DOHH2 (cell line): ENCODE measurements around the gene LMTK2.
A peak's percentile ranks its signal among the peaks of the same experiment; 100 is the strongest.

Source experiments
- H3F3A ChIP-seq: fragments of 200-600 bp; sonication (generic), shearing (Covaris generic); 2 replicates; pipeline ENCODE4 v1.6.0; 2016; ENCODE audit warnings: antibody characterized with exemption, mild to moderate bottlenecking; ENCODE audit not compliant: control insufficient read depth, insufficient read depth
- H3K27ac ChIP-seq: fragments of 200-600 bp; sonication (generic); 2 replicates; pipeline ENCODE4 v1.5.1; 2014; ENCODE audit warnings: low read depth, mild to moderate bottlenecking, low read length, moderate library complexity
- H3K27me3 ChIP-seq: fragments of 200-600 bp; sonication (generic); 2 replicates; pipeline ENCODE4 v1.6.1; 2014; ENCODE audit warnings: mild to moderate bottlenecking, low read length, mixed read lengths; ENCODE audit not compliant: control insufficient read depth
- H3K36me3 ChIP-seq: fragments of 200-600 bp; sonication (generic); 2 replicates; pipeline ENCODE4 v1.6.1; 2014; ENCODE audit warnings: mild to moderate bottlenecking, low read length, moderate library complexity, mixed read lengths; ENCODE audit not compliant: control insufficient read depth
- H3K4me1 ChIP-seq: fragments of 200-600 bp; sonication (generic); 2 replicates; pipeline ENCODE4 v1.6.1; 2014; ENCODE audit warnings: mild to moderate bottlenecking, low read length, mixed read lengths; ENCODE audit not compliant: control insufficient read depth
- H3K4me2 ChIP-seq: fragments of 200-600 bp; sonication (generic); 2 replicates; pipeline ENCODE4 v1.6.0; 2014; ENCODE audit warnings: mild to moderate bottlenecking, low read length, moderate library complexity
- H3K4me3 ChIP-seq: fragments of 200-600 bp; sonication (generic); 2 replicates; pipeline ENCODE4 v1.5.1; 2014; ENCODE audit warnings: mild to moderate bottlenecking, low read length, mixed read lengths
- H3K79me2 ChIP-seq: fragments of 200-600 bp; sonication (generic); 2 replicates; pipeline ENCODE4 v1.6.1; 2014; ENCODE audit warnings: mild to moderate bottlenecking, low read length, mixed read lengths; ENCODE audit not compliant: control insufficient read depth
- H3K9me2 ChIP-seq: fragments of 200-600 bp; sonication (generic); replicated peaks from 2 replicates; pipeline ENCODE4 v1.6.1; 2014; ENCODE audit warnings: mild to moderate bottlenecking, low read length, mixed read lengths; ENCODE audit not compliant: control insufficient read depth
- H3K9me3 ChIP-seq: fragments of 200-600 bp; sonication (generic); 2 replicates; pipeline ENCODE4 v1.6.1; 2014; ENCODE audit warnings: antibody characterized with exemption, low read length, mixed read lengths; ENCODE audit not compliant: control insufficient read depth, insufficient read depth
- H4K20me1 ChIP-seq: fragments of 200-600 bp; sonication (generic); 2 replicates; pipeline ENCODE4 v1.6.0; 2014; ENCODE audit warnings: low read depth, mild to moderate bottlenecking, antibody characterized with exemption, low read length, moderate library complexity; ENCODE audit not compliant: control insufficient read depth, insufficient read depth
- CTCF ChIP-seq: fragments of 200-600 bp; sonication (generic); IDR thresholded peaks from one replicate; pipeline ENCODE4 v1.5.1; 2014; ENCODE audit warnings: antibody characterized with exemption, mild to moderate bottlenecking, low read depth, low read length; ENCODE audit not compliant: poor library complexity, severe bottlenecking
- EZH2phosphoT487 ChIP-seq: fragments of 200-600 bp; sonication (generic); IDR thresholded peaks from 2 replicates; pipeline ENCODE4 v1.6.1; 2017; ENCODE audit warnings: borderline replicate concordance, mild to moderate bottlenecking, antibody characterized with exemption, low read length, moderate library complexity, mixed read lengths

Gene LMTK2

GRCh38 chr7:98248156-98248555 is 141.5 kb downstream of the LMTK2 start:
- Histone ChIP-seq H3K4me2 (no peak overlapping the region), H3K27ac (no peak overlapping the region), H3K9me3 (no peaks in the 10 kb centered on the region), H3K36me3 (peaks cover 2% of the 10 kb centered on the region; the same call in 1 of the 2 replicates), H3K27me3 (no peaks in the 10 kb centered on the region), H3K9me2 (no peaks in the 10 kb centered on the region), H3K4me1 (peaks cover 45% of the 10 kb centered on the region), H3F3A (peaks cover 16% of the 10 kb centered on the region), H3K4me3 (no peak overlapping the region), H3K79me2 (peaks cover 11% of the 10 kb centered on the region), H4K20me1 (no peaks in the 10 kb centered on the region)
- no peak for TF ChIP-seq CTCF
- no peak for TF ChIP-seq EZH2phosphoT487

- TF ChIP-seq EZH2phosphoT487 (no peak), CTCF (no peak)
- Histone ChIP-seq H3K27me3 (no peaks in the 10 kb centered on the region), H3K4me2 (peak overlapping the region; percentile 64), H3K36me3 (peaks cover 2% of the 10 kb centered on the region; the same call in 1 of the 2 replicates), H3K79me2 (peaks cover 11% of the 10 kb centered on the region), H3F3A (peaks cover 16% of the 10 kb centered on the region), H3K4me3 (peak overlapping the region; percentile 47), H3K9me2 (no peaks in the 10 kb centered on the region), H3K27ac (peak overlapping the region; percentile 35), H4K20me1 (no peaks in the 10 kb centered on the region), H3K9me3 (no peaks in the 10 kb centered on the region), H3K4me1 (peaks cover 44% of the 10 kb centered on the region)
These were observed 142.4 kb downstream of the LMTK2 start for GRCh38 chr7:98249106-98249505.

- TF ChIP-seq EZH2phosphoT487 (no peak), CTCF (peak; percentile 56)
- H3K4me3 ChIP-seq, result peak overlapping the region; percentile 86
- H3K79me2 ChIP-seq, result peaks cover 11% of the 10 kb centered on the region
- H3K27me3 ChIP-seq, result no peaks in the 10 kb centered on the region
- peak overlapping the region; percentile 96 for H3K4me2 ChIP-seq
- peaks cover 2% of the 10 kb centered on the region; the same call in 1 of the 2 replicates for H3K36me3 ChIP-seq
- peaks cover 16% of the 10 kb centered on the region for H3F3A ChIP-seq
- H3K4me1 ChIP-seq, result peaks cover 42% of the 10 kb centered on the region
- H3K9me3 ChIP-seq, result no peaks in the 10 kb centered on the region
- no peaks in the 10 kb centered on the region for H4K20me1 ChIP-seq
- H3K27ac ChIP-seq, result peak overlapping the region; percentile 81
- no peaks in the 10 kb centered on the region for H3K9me2 ChIP-seq
These were observed 144.1 kb downstream of the LMTK2 start for GRCh38 chr7:98250789-98251188.
